GM19351 (cell line): Measurements from ENCODE around the gene ZNF397.
A peak's percentile ranks its signal among the peaks of the same experiment; 100 is the strongest.

Experiments
- ATAC-seq: cut with Tn5 transposase; IDR thresholded peaks from one replicate; pipeline ENCODE4 v1.9.1; 2021; ENCODE audit warnings: mild to moderate bottlenecking, moderate library complexity; ENCODE audit not compliant: unreplicated experiment

ZNF397 gene

DNA sequence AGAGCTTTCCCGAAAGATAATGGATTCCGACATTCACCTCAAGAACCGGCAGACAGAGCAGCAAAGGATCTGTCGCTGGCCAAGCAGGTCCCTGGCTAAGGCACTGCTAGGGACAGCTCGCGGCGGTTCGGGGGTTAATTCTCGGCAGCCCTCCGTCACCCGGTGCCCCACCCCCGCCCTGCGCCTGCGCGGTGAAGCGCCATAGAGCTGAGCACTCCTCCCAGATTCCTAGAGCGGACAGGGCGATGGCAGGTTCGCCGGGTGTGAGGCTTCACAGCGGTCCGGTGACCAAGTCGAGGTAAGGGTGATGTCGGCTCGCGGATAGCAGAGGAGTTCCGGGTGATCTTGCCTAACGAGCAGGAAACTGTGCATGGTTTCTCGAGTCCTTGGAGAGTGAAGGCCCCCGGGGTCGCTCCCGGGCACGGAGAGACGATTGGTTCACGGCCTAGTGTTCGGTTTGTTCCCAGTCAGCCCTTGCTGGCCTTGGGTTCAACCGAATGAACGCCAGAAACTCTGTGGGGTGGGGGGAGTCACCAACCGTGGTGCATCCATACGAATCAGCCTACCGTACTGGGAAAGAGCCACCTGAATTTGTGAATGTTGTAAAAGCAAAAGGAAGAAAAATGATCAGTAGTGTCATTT is 49.4 kb downstream of the ZNF397 start, which contains the start of gene ZSCAN30:
Gene ZSCAN30, minus strand, starts transcription at position 136 of the 642 bp plus-strand sequence. CDS start 25,877 bp downstream, outside the sequence.
- ATAC-seq, result peak; percentile 86

DNA sequence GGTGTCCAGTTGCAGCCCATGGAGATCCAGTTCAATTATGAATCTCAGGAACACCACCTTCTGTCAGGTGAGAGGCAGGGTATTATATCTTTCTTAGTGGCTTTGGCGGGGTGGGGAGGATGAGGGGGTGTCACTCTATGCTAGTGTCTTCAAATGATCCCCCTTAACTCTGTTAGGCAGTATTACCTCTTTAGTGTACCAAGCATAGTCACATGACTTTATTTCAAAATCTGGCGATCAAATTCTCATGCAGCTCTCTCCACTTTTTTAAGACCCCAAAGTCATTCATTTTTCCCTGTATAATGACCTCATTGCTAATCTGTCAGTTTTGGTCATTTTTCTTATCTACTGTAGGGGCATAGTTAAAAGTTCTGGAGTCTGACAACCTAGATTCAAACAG is 50.3 kb downstream of the ZNF397 start:
- no peak for ATAC-seq

DNA sequence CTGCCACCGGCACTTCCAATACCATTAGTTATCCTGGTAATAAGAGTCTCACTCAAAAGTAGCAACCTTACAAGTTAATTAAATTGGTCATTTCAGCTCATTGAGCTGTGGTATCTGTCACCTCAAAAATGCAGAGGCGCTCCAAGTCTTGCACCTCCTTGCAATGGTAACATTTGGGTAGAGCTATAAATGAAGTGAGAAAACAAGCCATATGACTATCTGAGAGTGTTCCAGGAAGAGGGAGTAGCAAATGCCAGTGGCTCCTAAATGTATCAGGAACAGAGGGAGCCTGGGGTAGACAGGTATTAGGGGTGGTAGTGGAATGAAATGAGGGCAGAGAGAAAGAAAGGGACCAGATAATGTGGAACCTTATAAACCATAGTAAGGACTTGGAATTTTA is 55.2 kb downstream of the ZNF397 start:
- no peak for ATAC-seq

DNA sequence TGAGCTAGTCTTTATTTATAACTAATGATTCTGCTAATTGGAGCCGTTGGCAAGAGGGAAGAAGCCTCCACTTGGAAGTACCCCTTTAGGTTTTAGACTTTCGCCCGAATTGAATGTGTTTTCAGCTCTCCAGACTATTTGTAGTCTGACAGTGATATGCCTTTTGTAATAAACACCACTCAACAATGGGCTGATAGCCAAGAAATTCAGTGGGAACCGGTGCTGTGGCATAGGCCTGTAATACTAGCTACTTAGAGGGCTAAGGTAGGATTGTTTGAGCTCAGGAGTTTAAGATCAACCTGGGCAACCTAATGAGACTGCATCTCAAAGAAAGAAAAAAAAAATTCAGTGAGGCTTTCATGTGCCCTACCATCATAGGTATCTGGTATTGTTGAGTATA is 62.8 kb downstream of the ZNF397 start:
- ATAC-seq, result no peak

GRCh38 chr18:35306588-35307250 is 65.9 kb downstream of the ZNF397 start:
- no peak for ATAC-seq
